K562 (cell line): ENCODE data around the gene CACNA2D4.

ENCODE experiments used
- CTCF ChIP-seq, 3 experiments: IDR thresholded peaks in 2 of 3; conservative IDR thresholded peaks in 1 of 3; 2 replicates each; pipeline ENCODE4 v1.5.1; 2011 to 2012; ENCODE audit warnings: low read length in 3 of 3, mild to moderate bottlenecking in 3 of 3, control low read depth in 2 of 3, improper control_type of control experiment in 1 of 3, inconsistent platforms in 1 of 3, low read depth in 1 of 3, mixed read lengths in 1 of 3, moderate library complexity in 1 of 3; ENCODE audit not compliant: insufficient read depth in 2 of 3
- ETS1 ChIP-seq: conservative IDR thresholded peaks from 2 replicates; pipeline ENCODE4 v1.6.1; 2011; ENCODE audit warnings: low read depth, mild to moderate bottlenecking, low read length; ENCODE audit not compliant: control insufficient read depth
- POLR2A ChIP-seq: fragments of 450-650 bp; conservative IDR thresholded peaks from 2 replicates; pipeline ENCODE4 v1.6.1; 2016

GRCh38 chr12:1917172-1918070 is 1.0 kb downstream of the CACNA2D4 start:
- no peak for TF ChIP-seq POLR2A
- TF ChIP-seq CTCF (IDR thresholded peaks at IDR 0.05 in 2 of 3, conservative IDR thresholded peaks at IDR 0.05 in 1 of 3; ENCODE audit: insufficient read depth in 2 of 3, low read depth in 1 of 3, low read length in 3 of 3), result no peak
- TF ChIP-seq ETS1, result no peak
